Sigmoid colon (tissue), 4 donors: Measurements from ENCODE around the gene EME2.

Source experiments
- EP300 ChIP-seq, 4 donors: sonication (generic); formaldehyde crosslinking; IDR thresholded peaks; one replicate each; pipeline ENCODE4 v1.6.1; 2017; ENCODE audit warnings: antibody characterized with exemption in 4 of 4
- POLR2A ChIP-seq, 2 donors: fragments of 450-650 bp; IDR thresholded peaks; one replicate each; pipeline ENCODE4 v1.6.1; 2016; ENCODE audit warnings: antibody characterized with exemption in 2 of 2, mild to moderate bottlenecking in 2 of 2, moderate library complexity in 2 of 2
- POLR2AphosphoS5 ChIP-seq, 4 donors: sonication (generic); formaldehyde crosslinking; IDR thresholded peaks; one replicate each; pipeline ENCODE4 v1.6.1; 2017; ENCODE audit warnings: antibody characterized with exemption in 4 of 4
- TF ChIP-seq, protein P1 (sequence below), 4 experiments: fragments of 450-650 bp in 3 of 4; fragments of 200-600 bp in 1 of 4; IDR thresholded peaks; one replicate each; pipeline ENCODE4 v1.5.1; 2016 to 2019; ENCODE audit warnings: antibody characterized with exemption in 4 of 4, mild to moderate bottlenecking in 3 of 4, moderate library complexity in 2 of 4

DNA sequence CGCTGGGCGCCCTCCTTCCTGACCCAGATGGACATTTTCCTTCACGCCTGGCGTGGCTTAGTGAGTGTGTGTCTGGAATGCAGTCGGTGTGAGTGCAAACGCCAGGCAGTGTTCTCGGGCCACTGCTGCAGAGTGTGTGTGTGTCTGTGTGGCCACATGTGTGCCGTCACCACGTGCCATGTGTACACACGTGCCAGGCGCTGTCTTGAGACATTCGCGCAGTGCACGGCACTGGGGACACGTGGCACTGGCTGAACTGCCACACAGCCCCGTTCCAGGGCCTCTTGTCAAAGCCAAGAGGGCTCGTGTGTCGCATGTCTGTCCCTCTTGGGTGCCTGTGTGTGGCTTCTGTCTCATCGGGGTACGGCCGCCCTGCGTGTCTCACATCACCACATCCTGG, 37.8 kb upstream of the EME2 start:
- TF ChIP-seq, protein P1, sequence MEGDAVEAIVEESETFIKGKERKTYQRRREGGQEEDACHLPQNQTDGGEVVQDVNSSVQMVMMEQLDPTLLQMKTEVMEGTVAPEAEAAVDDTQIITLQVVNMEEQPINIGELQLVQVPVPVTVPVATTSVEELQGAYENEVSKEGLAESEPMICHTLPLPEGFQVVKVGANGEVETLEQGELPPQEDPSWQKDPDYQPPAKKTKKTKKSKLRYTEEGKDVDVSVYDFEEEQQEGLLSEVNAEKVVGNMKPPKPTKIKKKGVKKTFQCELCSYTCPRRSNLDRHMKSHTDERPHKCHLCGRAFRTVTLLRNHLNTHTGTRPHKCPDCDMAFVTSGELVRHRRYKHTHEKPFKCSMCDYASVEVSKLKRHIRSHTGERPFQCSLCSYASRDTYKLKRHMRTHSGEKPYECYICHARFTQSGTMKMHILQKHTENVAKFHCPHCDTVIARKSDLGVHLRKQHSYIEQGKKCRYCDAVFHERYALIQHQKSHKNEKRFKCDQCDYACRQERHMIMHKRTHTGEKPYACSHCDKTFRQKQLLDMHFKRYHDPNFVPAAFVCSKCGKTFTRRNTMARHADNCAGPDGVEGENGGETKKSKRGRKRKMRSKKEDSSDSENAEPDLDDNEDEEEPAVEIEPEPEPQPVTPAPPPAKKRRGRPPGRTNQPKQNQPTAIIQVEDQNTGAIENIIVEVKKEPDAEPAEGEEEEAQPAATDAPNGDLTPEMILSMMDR (IDR thresholded peaks at IDR 0.05): no peak
- TF ChIP-seq POLR2A (IDR thresholded peaks at IDR 0.05) (no peak), POLR2AphosphoS5 (IDR thresholded peaks at IDR 0.05) (no peak), EP300 (IDR thresholded peaks at IDR 0.05) (no peak)
